ENCODE data around the gene EPHA2. TPM values are rescaled to one million over a fixed set of nuclear protein-coding genes. Genes with fewer than 3 reads are reported as not detected.

Gene EPHA2
- total and polyA plus RNA-seq, 2 donors (not counting 3 experiments of a cell fraction or from before 2014, with no cell fraction given): 141 to 147 TPM

DNA sequence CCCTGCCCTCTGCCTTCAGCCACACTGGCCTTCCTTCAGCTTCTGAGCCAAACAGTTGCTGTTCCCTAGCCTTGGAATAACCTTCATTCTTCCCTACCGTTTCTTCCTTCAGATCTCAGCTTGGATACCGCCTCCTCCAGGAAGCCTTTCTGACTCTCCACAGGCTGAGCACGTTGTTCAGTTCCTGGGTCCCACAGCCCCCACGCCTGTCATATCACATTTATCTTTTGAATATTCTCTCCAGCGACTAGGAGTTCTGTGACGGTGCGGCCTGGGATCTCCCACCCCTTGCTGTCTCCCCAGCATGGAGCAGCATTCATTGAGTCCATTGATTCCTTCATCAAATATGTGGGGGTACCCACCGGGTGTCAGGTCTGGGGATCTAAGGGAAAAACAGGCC lies 39.2 kb downstream of the EPHA2 start:
- no peaks in the 10 kb centered on the region for H3K9me1 ChIP-seq (replicated peaks; ENCODE audit: control insufficient read depth, extremely low read depth, insufficient read depth, low read length)
- H4K20me1 ChIP-seq (replicated peaks; ENCODE audit: control insufficient read depth, extremely low read depth, insufficient read depth, low read length): no peaks in the 10 kb centered on the region
- H3K27me3 ChIP-seq (ENCODE audit: control insufficient read depth in 2 of 2, insufficient read depth in 2 of 2, low read length in 2 of 2): no peaks in the 10 kb centered on the region
- DNase-seq (ENCODE audit: low read depth, low spot score): no peak
- intact Hi-C loops (cut with micrococcal nuclease): no loop called here
- no peaks in the 10 kb centered on the region for H3K9me3 ChIP-seq (replicated peaks; ENCODE audit: control insufficient read depth, insufficient read depth, low read length)
- ChIA-PET POLR2A (no interaction called here), CTCF (interaction anchor here (1.8 to 2.5 kb wide), 4 partner anchors 10 to 37 kb away, joined by 4 to 13 read pairs (median 8); no protein-coding TSS in a partner anchor)
- FAIRE-seq: no peak
- TF ChIP-seq GATA2 (IDR thresholded peaks at IDR 0.05; ENCODE audit: insufficient read depth, insufficient read length, low read depth, low read length): no peak
- TF ChIP-seq POLR2A (IDR thresholded peaks at IDR 0.05; ENCODE audit: low read depth, low read length): no peak
- no peak for TF ChIP-seq FOS (IDR thresholded peaks at IDR 0.05; ENCODE audit: borderline replicate concordance, insufficient read depth, low read length)
- no peak for TF ChIP-seq POLR2AphosphoS5 (IDR thresholded peaks at IDR 0.05; ENCODE audit: insufficient read depth, low read depth, low read length)
- TF ChIP-seq, protein P1, sequence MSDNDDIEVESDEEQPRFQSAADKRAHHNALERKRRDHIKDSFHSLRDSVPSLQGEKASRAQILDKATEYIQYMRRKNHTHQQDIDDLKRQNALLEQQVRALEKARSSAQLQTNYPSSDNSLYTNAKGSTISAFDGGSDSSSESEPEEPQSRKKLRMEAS (IDR thresholded peaks at IDR 0.05; ENCODE audit: insufficient read depth, insufficient read length): no peak
- TF ChIP-seq MYC (IDR thresholded peaks at IDR 0.05; ENCODE audit: low read depth, low read length): no peak
- TF ChIP-seq, protein P2, sequence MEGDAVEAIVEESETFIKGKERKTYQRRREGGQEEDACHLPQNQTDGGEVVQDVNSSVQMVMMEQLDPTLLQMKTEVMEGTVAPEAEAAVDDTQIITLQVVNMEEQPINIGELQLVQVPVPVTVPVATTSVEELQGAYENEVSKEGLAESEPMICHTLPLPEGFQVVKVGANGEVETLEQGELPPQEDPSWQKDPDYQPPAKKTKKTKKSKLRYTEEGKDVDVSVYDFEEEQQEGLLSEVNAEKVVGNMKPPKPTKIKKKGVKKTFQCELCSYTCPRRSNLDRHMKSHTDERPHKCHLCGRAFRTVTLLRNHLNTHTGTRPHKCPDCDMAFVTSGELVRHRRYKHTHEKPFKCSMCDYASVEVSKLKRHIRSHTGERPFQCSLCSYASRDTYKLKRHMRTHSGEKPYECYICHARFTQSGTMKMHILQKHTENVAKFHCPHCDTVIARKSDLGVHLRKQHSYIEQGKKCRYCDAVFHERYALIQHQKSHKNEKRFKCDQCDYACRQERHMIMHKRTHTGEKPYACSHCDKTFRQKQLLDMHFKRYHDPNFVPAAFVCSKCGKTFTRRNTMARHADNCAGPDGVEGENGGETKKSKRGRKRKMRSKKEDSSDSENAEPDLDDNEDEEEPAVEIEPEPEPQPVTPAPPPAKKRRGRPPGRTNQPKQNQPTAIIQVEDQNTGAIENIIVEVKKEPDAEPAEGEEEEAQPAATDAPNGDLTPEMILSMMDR (IDR thresholded peaks at IDR 0.05; ENCODE audit: extremely low read depth in 1 of 2, insufficient read depth in 1 of 2, low read depth in 1 of 2, low read length in 2 of 2): no peak
- no peak for TF ChIP-seq EZH2 (IDR thresholded peaks at IDR 0.05; ENCODE audit: borderline replicate concordance, low read depth, low read length, severe bottlenecking)
- no peak for TF ChIP-seq JUN (IDR thresholded peaks at IDR 0.05; ENCODE audit: borderline replicate concordance, insufficient read depth, insufficient read length, low read depth)
- no peaks in the 10 kb centered on the region for H3K4me1 ChIP-seq (ENCODE audit: control insufficient read depth, extremely low read depth, insufficient read depth, low read length)
- H2AFZ ChIP-seq (ENCODE audit: low read depth, low read length): no peak overlapping the region
- H3K79me2 ChIP-seq (ENCODE audit: control insufficient read depth, insufficient read depth, low read length): no peaks in the 10 kb centered on the region
- H3K27ac ChIP-seq (ENCODE audit: insufficient read depth, low read depth, low read length): no peak overlapping the region
- no peak overlapping the region for H3K4me3 ChIP-seq (replicated peaks in 1 of 3; ENCODE audit: insufficient read depth in 1 of 3, low read depth in 1 of 3, low read length in 3 of 3)
- no peak overlapping the region for H3K4me2 ChIP-seq (ENCODE audit: insufficient read depth, low read length)
- BruUV-seq (replicated peaks): no TSS peak
- no peak overlapping the region for H3K9ac ChIP-seq (replicated peaks; ENCODE audit: extremely low read depth, insufficient read depth, low read length)
- H3K36me3 ChIP-seq (ENCODE audit: control insufficient read depth in 2 of 2, extremely low read depth in 1 of 2, insufficient read depth in 2 of 2, low read length in 2 of 2): no peaks in the 10 kb centered on the region
- dilution Hi-C loops (cut with MboI; ENCODE audit: extremely low pct_ligation_motif_present, low sequenced_read_pairs): no loop called here

Measured in endothelial cell of umbilical vein (primary cell).